22Rv1 (cell line): Measurements from ENCODE around the gene ATE1.

ENCODE experiments used
- H3K27ac ChIP-seq: fragments of 450-650 bp; 2 replicates; pipeline ENCODE4 v1.5.1; 2017
- ZFX ChIP-seq: fragments of 450-650 bp; IDR thresholded peaks from 2 replicates; pipeline ENCODE4 v1.6.1; 2017; ENCODE audit warnings: antibody characterized with exemption, borderline replicate concordance
- TF ChIP-seq, protein P1 (sequence below): fragments of 450-650 bp; IDR thresholded peaks from 2 replicates; pipeline ENCODE4 v1.5.1; 2017; ENCODE audit warnings: mild to moderate bottlenecking

Gene ATE1

DNA sequence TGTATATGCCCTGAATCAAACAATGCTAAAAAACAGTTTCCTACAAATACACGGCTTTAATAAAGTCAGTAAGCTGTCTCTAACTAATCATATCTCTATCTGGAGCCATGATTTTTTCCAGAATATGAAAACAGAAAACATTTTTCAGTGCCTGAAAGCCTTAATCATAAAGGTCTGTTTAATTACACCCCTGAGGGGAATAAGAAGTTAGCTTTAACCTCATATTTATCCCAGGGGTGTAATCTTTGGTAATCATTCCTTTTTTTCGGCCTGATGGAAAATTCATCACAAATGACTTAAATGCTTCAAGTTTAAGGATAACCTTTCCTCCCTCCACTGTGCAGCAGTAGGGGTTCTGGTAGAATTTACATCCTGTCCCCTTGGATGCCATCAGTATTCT, 124.2 kb downstream of the ATE1 start:
- no peak overlapping the region for H3K27ac ChIP-seq
- no peak for TF ChIP-seq ZFX

DNA sequence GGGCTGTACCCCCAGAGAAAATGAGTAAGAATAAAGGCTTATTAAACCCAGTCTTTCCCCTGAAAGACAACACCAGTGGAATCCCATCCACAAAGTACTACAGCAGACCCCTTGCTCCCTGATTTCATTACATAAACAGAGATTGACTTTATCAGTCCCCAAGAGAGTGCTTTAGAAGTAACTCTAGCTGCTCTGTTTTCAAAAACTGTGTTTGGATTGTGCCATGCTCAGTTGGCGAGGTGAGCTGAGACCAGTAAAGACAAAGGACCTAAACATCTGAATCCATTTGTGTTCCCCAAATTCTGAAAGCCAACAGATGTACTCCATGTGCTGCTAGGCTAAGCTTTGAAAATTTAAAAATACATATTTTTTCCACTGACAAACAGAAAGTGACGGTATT, 127.0 kb downstream of the ATE1 start:
- TF ChIP-seq ZFX, result no peak
- TF ChIP-seq, protein P1, sequence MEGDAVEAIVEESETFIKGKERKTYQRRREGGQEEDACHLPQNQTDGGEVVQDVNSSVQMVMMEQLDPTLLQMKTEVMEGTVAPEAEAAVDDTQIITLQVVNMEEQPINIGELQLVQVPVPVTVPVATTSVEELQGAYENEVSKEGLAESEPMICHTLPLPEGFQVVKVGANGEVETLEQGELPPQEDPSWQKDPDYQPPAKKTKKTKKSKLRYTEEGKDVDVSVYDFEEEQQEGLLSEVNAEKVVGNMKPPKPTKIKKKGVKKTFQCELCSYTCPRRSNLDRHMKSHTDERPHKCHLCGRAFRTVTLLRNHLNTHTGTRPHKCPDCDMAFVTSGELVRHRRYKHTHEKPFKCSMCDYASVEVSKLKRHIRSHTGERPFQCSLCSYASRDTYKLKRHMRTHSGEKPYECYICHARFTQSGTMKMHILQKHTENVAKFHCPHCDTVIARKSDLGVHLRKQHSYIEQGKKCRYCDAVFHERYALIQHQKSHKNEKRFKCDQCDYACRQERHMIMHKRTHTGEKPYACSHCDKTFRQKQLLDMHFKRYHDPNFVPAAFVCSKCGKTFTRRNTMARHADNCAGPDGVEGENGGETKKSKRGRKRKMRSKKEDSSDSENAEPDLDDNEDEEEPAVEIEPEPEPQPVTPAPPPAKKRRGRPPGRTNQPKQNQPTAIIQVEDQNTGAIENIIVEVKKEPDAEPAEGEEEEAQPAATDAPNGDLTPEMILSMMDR, result no peak
- no peak overlapping the region for H3K27ac ChIP-seq

DNA sequence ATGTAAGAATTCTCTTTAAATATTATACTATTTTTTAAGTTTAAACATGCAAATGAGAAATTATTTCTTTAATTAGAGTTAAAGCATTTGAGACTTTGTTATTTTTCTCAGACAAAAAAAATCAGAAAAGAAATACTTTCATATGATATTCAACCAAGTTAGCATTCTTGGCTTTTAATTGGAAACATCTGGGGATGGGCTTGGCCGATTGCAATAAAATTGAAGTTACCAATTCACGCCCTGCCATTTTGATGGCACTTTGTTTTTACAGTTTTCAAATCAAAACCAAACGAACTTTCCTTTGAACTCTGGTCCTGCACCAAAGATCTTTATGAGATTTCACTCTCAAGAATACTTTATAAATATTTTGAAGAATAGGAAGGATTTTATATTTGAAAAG, 127.7 kb downstream of the ATE1 start:
- no peak for TF ChIP-seq ZFX
- TF ChIP-seq, protein P1, result no peak
- no peak overlapping the region for H3K27ac ChIP-seq

DNA sequence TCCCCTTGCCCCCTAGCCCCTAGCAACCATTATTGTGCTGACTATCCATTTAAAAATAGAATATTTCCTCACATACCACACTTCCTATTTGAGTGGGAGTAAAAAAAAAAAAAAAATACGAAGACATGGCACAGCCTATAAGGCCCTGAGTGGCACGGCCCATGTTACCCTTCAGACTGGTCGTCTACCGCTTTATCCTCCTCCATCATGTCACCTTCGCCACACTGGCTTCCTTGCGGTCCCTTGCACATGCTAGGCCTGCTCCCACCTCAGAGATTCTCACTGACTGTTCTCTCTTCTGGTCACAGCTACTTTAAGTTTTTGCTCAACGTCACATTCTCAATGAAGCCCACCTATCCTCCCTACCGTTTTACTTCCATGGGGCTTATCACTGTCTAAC, 130.3 kb downstream of the ATE1 start:
- H3K27ac ChIP-seq, result no peak overlapping the region
- TF ChIP-seq ZFX, result no peak
- TF ChIP-seq, protein P1, result no peak

DNA sequence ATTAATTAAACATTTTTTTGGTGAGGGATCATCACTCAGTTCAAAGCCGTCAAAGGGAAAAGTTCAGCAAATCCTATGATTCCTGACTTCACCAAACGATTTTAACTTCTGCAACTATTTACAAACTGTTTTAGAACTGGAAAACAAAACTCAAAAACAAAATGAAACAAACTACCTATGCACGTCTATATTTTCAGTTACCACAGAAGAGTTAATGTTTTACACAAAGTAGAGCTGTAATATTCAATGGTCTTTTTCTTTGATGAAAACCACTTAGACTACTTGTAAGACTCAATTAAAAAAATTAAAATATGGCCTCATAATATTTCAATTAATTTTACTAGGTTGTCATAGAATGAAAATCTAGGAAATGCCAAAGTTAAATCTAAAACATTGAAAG, 131.5 kb downstream of the ATE1 start:
- no peak for TF ChIP-seq ZFX
- TF ChIP-seq, protein P1, result no peak
- H3K27ac ChIP-seq, result no peak overlapping the region

DNA sequence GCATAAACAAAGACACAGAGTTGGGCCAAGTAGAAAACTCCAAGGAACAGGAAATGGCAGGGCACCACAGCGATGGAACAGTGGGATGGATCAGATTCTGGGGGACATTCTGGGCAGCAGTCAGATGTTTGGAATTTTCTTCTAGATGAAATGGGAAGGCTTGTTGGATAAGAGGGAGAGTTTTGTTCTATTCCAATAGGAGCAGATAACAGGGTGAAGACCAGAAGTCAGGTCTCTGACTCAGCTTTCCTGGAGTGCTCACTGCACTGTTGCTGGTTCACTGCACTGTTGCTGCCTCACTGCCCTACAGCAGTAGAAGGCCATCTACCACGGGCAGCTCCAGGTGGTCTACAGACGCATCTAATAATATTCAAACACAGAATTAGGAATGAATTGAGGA, 135.6 kb downstream of the ATE1 start:
- no peak overlapping the region for H3K27ac ChIP-seq
- TF ChIP-seq, protein P1, result no peak
- no peak for TF ChIP-seq ZFX

DNA sequence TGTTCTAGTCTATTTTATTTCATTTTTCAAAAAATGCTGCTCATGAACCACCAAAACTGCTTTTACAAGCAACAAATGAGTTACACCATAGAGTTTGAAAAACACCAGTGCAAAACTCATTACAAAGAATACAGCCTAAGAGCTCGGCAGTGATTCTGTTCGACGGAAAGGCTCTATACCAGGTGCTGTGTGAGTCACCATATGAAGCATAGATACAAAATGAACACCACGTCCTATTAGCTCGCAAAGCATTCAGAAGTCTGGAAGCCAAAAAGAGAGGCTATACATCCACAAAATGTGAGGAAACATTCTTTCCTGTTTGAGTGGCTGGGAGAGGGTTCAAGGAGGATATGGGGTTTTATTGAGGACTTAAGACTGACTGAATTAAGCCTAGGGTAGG, 136.1 kb downstream of the ATE1 start:
- no peak overlapping the region for H3K27ac ChIP-seq
- TF ChIP-seq, protein P1, result no peak
- TF ChIP-seq ZFX, result no peak

DNA sequence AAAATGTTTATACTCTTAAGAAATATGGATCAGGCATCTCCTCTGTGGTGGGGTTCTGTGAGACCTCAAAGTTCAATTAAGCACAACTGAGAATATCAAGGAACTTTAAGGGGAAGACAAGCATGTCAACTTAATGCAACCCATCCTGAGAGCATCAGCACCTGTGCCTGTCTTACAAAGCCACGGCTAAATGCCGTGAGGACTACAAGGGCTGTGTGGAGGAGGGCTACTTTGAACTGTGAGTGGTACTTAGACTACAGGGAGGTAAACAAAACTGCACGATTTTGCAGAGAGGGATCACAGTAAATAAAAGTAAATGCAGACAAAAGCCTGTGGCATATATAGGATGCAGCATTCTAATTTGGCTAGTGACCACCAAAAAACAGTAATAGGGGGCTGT, 139.1 kb downstream of the ATE1 start:
- no peak overlapping the region for H3K27ac ChIP-seq
- TF ChIP-seq, protein P1, result no peak
- TF ChIP-seq ZFX, result no peak
